Esophagus squamous epithelium (tissue), 5 donors: ENCODE measurements around the gene MAP3K5. TPM values are rescaled to one million over a fixed set of nuclear protein-coding genes. Genes with fewer than 3 reads are reported as not detected.
A peak's percentile ranks its signal among the peaks of the same experiment; 100 is the strongest.

Source experiments
- DNase-seq: peaks from one replicate; lab custom pipeline; 2025; lab: John Stamatoyannopoulos, UW
- H3K27ac ChIP-seq, 4 donors: fragments of 200-600 bp; sonication (generic); one replicate each; pipeline ENCODE4 v1.5.1; 2016 to 2019; ENCODE audit warnings: mild to moderate bottlenecking in 1 of 4
- H3K27me3 ChIP-seq, 4 donors: fragments of 200-600 bp; sonication (generic); 1 replicate in 3 of 4; 2 replicates in 1 of 4; pipeline versions ENCODE4 v1.5.1 to v1.6.0; 2017 to 2021; ENCODE audit warnings: antibody characterized with exemption in 1 of 4
- H3K36me3 ChIP-seq, 3 donors: fragments of 200-600 bp; sonication (generic); one replicate each; pipeline ENCODE4 v1.5.1; 2016 to 2019
- H3K4me1 ChIP-seq, 3 donors: fragments of 200-600 bp; sonication (generic); one replicate each; pipeline ENCODE4 v1.5.1; 2017 to 2019
- H3K4me3 ChIP-seq, 4 donors: fragments of 200-600 bp; sonication (generic); 1 replicate in 3 of 4; 2 replicates in 1 of 4; pipeline ENCODE4 v1.5.1; 2016 to 2019; ENCODE audit warnings: mild to moderate bottlenecking in 2 of 4, moderate library complexity in 1 of 4
- H3K9me3 ChIP-seq, 3 donors: fragments of 200-600 bp; sonication (generic); one replicate each; pipeline ENCODE4 v1.5.1; 2016 to 2019
- CTCF ChIP-seq, 6 experiments: fragments of 450-650 bp in 4 of 6; fragments of 200-600 bp in 2 of 6; sonication (generic) in 2 of 6; IDR thresholded peaks; one replicate each; pipeline ENCODE4 v1.5.1; 2016 to 2019; ENCODE audit warnings: antibody characterized with exemption in 6 of 6, mild to moderate bottlenecking in 4 of 6, moderate library complexity in 4 of 6
- POLR2A ChIP-seq, 4 donors: fragments of 450-650 bp; IDR thresholded peaks; one replicate each; pipeline ENCODE4 v1.6.1; 2017; ENCODE audit warnings: antibody characterized with exemption in 4 of 4, mild to moderate bottlenecking in 4 of 4, moderate library complexity in 3 of 4
- WGBS, 2 donors: methylation state at CpG; one replicate each; pipeline ENCODE4 v1.1.5; 2018; 5-methylcytosine and 5-hydroxymethylcytosine counted together
- intact Hi-C: fragments of 100-400 bp; cut with DNase I; formaldehyde crosslinking; loops from one replicate; pipeline ENCODE4 v1.15.0; 2022
- total RNA-seq, 4 donors: library from RNA; depleted of rRNA; stranded (reverse); fragments of >200 nt; gene quantifications; one replicate each; pipeline ENCODE4 v1.1.0, GENCODE V29; 2016
- donor health status: DM: yes; HTN: yes; CAD: no.

Gene MAP3K5
- total RNA-seq: 10 to 100 TPM in 3 of 4 donors, 1 to 10 TPM in 1; 9.2 to 22.9 (median 20.9) TPM

- TF ChIP-seq POLR2A (IDR thresholded peaks at IDR 0.05): peak in 3 of 4 donors; percentile 17 to 64 (median 46)
- TF ChIP-seq CTCF (IDR thresholded peaks at IDR 0.05): peak; percentile 75 to 95 (median 88)
- no peaks in the 10 kb centered on the region for H3K27me3 ChIP-seq
- peak within 1 kb of the TSS; percentile 90 to 97 (median 96) for H3K4me3 ChIP-seq
- H3K9me3 ChIP-seq: no peaks in the 10 kb centered on the region
- H3K27ac ChIP-seq: peak within 1 kb of the TSS; percentile 92 to 96 (median 94)
- peaks cover 7 to 47% (median 18%) of the 10 kb centered on the region in 3 donors for H3K4me1 ChIP-seq
- peak; percentile 72 for DNase-seq
- intact Hi-C loops: loop anchor here (10.0 kb wide), 1 partner anchor 208 kb away; no protein-coding TSS in a partner anchor
- 0% methylated on average over 3 to 14 of the region's 89 CpGs for WGBS, 2 donors
- H3K36me3 ChIP-seq: no peaks in the 10 kb centered on the region
These were observed at the start of gene MAP3K5 for GRCh38 chr6:136792410-136793262. TSS of gene MAP3K5 (minus strand) at chr6:136792477. CDS start at chr6:136792157, 320 bp downstream.

- Histone ChIP-seq H3K27ac (no peak overlapping the region), H3K9me3 (no peaks in the 10 kb centered on the region), H3K4me1 (peaks cover 0 to 3% (median 0%) of the 10 kb centered on the region in 3 donors), H3K4me3 (no peak overlapping the region), H3K27me3 (no peaks in the 10 kb centered on the region), H3K36me3 (peaks cover 0 to 11% (median 0%) of the 10 kb centered on the region in 3 donors)
- intact Hi-C loops: no loop called here
- 89 to 90% methylated on average over 4 of the region's 4 CpGs for WGBS, 2 donors
- TF ChIP-seq POLR2A (IDR thresholded peaks at IDR 0.05): no peak
- TF ChIP-seq CTCF (IDR thresholded peaks at IDR 0.05): no peak
- DNase-seq: no peak
These were observed 48.2 kb upstream of the MAP3K5 start for GRCh38 chr6:136840276-136841001.

- Histone ChIP-seq H3K4me3 (no peak overlapping the region), H3K9me3 (peaks cover 0 to 11% (median 9%) of the 10 kb centered on the region in 3 donors), H3K36me3 (peaks cover 0 to 52% (median 0%) of the 10 kb centered on the region in 3 donors), H3K4me1 (no peaks in the 10 kb centered on the region), H3K27me3 (no peaks in the 10 kb centered on the region), H3K27ac (no peak overlapping the region)
- intact Hi-C loops: no loop called here
- no peak for DNase-seq
- TF ChIP-seq POLR2A (IDR thresholded peaks at IDR 0.05) (no peak), CTCF (IDR thresholded peaks at IDR 0.05) (no peak)
- WGBS, 2 donors: 100% methylated on average over 1 of the region's 1 CpG
These were observed 39.7 kb upstream of the MAP3K5 start for GRCh38 chr6:136831873-136832562.

GRCh38 chr6:136826216-136826615, 33.9 kb upstream of the MAP3K5 start:
- Histone ChIP-seq H3K27ac (no peak overlapping the region), H3K36me3 (peaks cover 0 to 50% (median 0%) of the 10 kb centered on the region in 3 donors), H3K4me3 (no peak overlapping the region), H3K9me3 (peaks cover 0 to under 1% (median 0%) of the 10 kb centered on the region in 3 donors), H3K4me1 (peaks cover 3 to 18% (median 3%) of the 10 kb centered on the region in 3 donors), H3K27me3 (no peaks in the 10 kb centered on the region)
- DNase-seq: no peak
- intact Hi-C loops: no loop called here
- 77 to 87% methylated on average over 6 of the region's 6 CpGs for WGBS, 2 donors
- no peak for TF ChIP-seq CTCF (IDR thresholded peaks at IDR 0.05)
- TF ChIP-seq POLR2A (IDR thresholded peaks at IDR 0.05): no peak
